Thoracic aorta (tissue), 2 donors: Measurements from ENCODE around the gene TAMALIN. TPM values are rescaled to one million over a fixed set of nuclear protein-coding genes. Genes with fewer than 3 reads are reported as not detected.

Experiments used
- ATAC-seq: fragments of 150-250 bp; one replicate; pipeline ENCODE4 v1.8.0; 2017; ENCODE audit warnings: low read depth; ENCODE audit not compliant: insufficient number of reproducible peaks, low FRiP score
- DNase-seq: peaks from one replicate; pipeline ENCODE4 v3.0.0-alpha.2; 2020; ENCODE audit warnings: low spot score
- H3K27ac ChIP-seq, 2 donors: fragments of 200-600 bp; sonication (generic); 1 replicate in 1 of 2; 2 replicates in 1 of 2; pipeline ENCODE4 v1.5.1; 2016; ENCODE audit warnings: mild to moderate bottlenecking in 2 of 2, moderate library complexity in 2 of 2
- H3K27me3 ChIP-seq: fragments of 200-600 bp; sonication (generic); replicated peaks from 2 replicates; pipeline ENCODE4 v1.6.0; 2016; ENCODE audit warnings: mild to moderate bottlenecking; ENCODE audit not compliant: insufficient read depth
- H3K36me3 ChIP-seq: fragments of 200-600 bp; sonication (generic); one replicate; pipeline ENCODE4 v1.5.1; 2016
- H3K4me1 ChIP-seq, 2 donors: fragments of 200-600 bp; sonication (generic); 1 replicate in 1 of 2; 2 replicates in 1 of 2; pipeline versions ENCODE4 v1.5.1 to v1.6.0; 2016; ENCODE audit warnings: low read depth in 2 of 2, mild to moderate bottlenecking in 1 of 2; ENCODE audit not compliant: control insufficient read depth in 1 of 2
- H3K4me3 ChIP-seq: fragments of 200-600 bp; sonication (generic); 2 replicates; pipeline ENCODE4 v1.5.1; 2016; ENCODE audit warnings: mild to moderate bottlenecking
- H3K9me3 ChIP-seq: fragments of 200-600 bp; sonication (generic); 2 replicates; pipeline ENCODE4 v1.5.1; 2016
- total RNA-seq, 2 donors: library from RNA; depleted of rRNA; stranded (reverse); fragments of >200 nt; gene quantifications; one replicate each; pipeline versions ENCODE4 v1.1.0 to v1.2.3, GENCODE V29; 2016
- TF ChIP-seq, protein P1 (sequence below): fragments of 200-600 bp; sonication (generic); IDR thresholded peaks from one replicate; pipeline ENCODE4 v1.5.1; 2019; ENCODE audit warnings: antibody characterized with exemption

Gene TAMALIN
- total RNA-seq, 2 donors from 2014 or later, result 17.0 to 21.9 TPM

- no peak for ATAC-seq
- H3K4me1 ChIP-seq, result no peaks in the 10 kb centered on the region
- H3K27me3 ChIP-seq, result no peaks in the 10 kb centered on the region
- no peaks in the 10 kb centered on the region for H3K9me3 ChIP-seq
- H3K36me3 ChIP-seq, result peaks cover 13% of the 10 kb centered on the region
- H3K27ac ChIP-seq, result no peak overlapping the region
- no peak for DNase-seq
- H3K4me3 ChIP-seq, result no peak overlapping the region
- TF ChIP-seq, protein P1, sequence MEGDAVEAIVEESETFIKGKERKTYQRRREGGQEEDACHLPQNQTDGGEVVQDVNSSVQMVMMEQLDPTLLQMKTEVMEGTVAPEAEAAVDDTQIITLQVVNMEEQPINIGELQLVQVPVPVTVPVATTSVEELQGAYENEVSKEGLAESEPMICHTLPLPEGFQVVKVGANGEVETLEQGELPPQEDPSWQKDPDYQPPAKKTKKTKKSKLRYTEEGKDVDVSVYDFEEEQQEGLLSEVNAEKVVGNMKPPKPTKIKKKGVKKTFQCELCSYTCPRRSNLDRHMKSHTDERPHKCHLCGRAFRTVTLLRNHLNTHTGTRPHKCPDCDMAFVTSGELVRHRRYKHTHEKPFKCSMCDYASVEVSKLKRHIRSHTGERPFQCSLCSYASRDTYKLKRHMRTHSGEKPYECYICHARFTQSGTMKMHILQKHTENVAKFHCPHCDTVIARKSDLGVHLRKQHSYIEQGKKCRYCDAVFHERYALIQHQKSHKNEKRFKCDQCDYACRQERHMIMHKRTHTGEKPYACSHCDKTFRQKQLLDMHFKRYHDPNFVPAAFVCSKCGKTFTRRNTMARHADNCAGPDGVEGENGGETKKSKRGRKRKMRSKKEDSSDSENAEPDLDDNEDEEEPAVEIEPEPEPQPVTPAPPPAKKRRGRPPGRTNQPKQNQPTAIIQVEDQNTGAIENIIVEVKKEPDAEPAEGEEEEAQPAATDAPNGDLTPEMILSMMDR, result no peak
Measured at GRCh38 chr12:52062167-52063081, 55.7 kb downstream of the TAMALIN start.

GRCh38 chr12:52063082-52063924 is 56.6 kb downstream of the TAMALIN start:
- H3K4me1 ChIP-seq, result no peaks in the 10 kb centered on the region
- H3K9me3 ChIP-seq, result no peaks in the 10 kb centered on the region
- peak overlapping the region in 1 of 2 donors; percentile 21 for H3K27ac ChIP-seq
- ATAC-seq (no peak), DNase-seq (no peak)
- no peak overlapping the region for H3K4me3 ChIP-seq
- peaks cover 6% of the 10 kb centered on the region for H3K36me3 ChIP-seq
- H3K27me3 ChIP-seq, result no peaks in the 10 kb centered on the region
- TF ChIP-seq, protein P1, result no peak

GRCh38 chr12:52063981-52064649 is 57.4 kb downstream of the TAMALIN start:
- Histone ChIP-seq H3K27ac (peak overlapping the region in 1 of 2 donors; percentile 21), H3K4me3 (no peak overlapping the region), H3K27me3 (no peaks in the 10 kb centered on the region), H3K36me3 (peaks cover under 1% of the 10 kb centered on the region), H3K4me1 (peaks cover 0 to 1% of the 10 kb centered on the region in 2 donors), H3K9me3 (no peaks in the 10 kb centered on the region)
- DNase-seq (no peak), ATAC-seq (no peak)
- TF ChIP-seq, protein P1, result no peak

Other genes with a start within 250 kb of the TAMALIN start
- under 1 TPM in 1 of 2 donors, not detected in 1; 0.28 TPM for gene FIGNL2, start 158.2 kb upstream of the TAMALIN start, total RNA-seq
- not detected for gene ANKRD33, start 118.8 kb upstream of the TAMALIN start, total RNA-seq
- gene ACVRL1, start 99.4 kb upstream of the TAMALIN start, total RNA-seq, result 10 to 100 TPM; 81.4 to 90.2 TPM
- gene ACVR1B, start 55.2 kb upstream of the TAMALIN start, total RNA-seq, result 10 to 100 TPM in 1 of 2 donors, 1 to 10 TPM in 1; 9.9 to 24.4 TPM
- 100 to 1,000 TPM; 112 to 468 TPM for gene NR4A1, start 44.5 kb downstream of the TAMALIN start, total RNA-seq
- gene ATG101, start 63.0 kb downstream of the TAMALIN start, total RNA-seq, result 10 to 100 TPM; 43.0 to 46.6 TPM
- gene SMIM41, start 72.8 kb downstream of the TAMALIN start, total RNA-seq, result 1 to 10 TPM in 1 of 2 donors, not detected in 1; 1.8 TPM
- gene KRT80, start 185.1 kb downstream of the TAMALIN start, total RNA-seq, result under 1 TPM; 0.21 to 0.41 TPM
- gene KRT7, start 226.3 kb downstream of the TAMALIN start, total RNA-seq, result 100 to 1,000 TPM in 1 of 2 donors, 10 to 100 TPM in 1; 24.1 to 105 TPM